K562 (cell line): ENCODE measurements around the gene PPT1. TPM values are rescaled to one million over a fixed set of nuclear protein-coding genes. Genes with fewer than 3 reads are reported as not detected.

ENCODE experiments used
- GTF2F1 ChIP-seq: IDR thresholded peaks from 2 replicates; pipeline ENCODE4 v1.6.1; 2011; ENCODE audit warnings: low read depth, low read length, improper control_type of control experiment
- KDM1A ChIP-seq, 2 experiments: fragments of 450-650 bp; IDR thresholded peaks; 2 replicates each; pipeline ENCODE4 v1.6.1; 2016; ENCODE audit warnings: mild to moderate bottlenecking in 2 of 2
- MBD1 ChIP-seq: fragments of 250-450 bp; sonication (Bioruptor Pico); IDR thresholded peaks from 2 replicates; pipeline ENCODE4 v1.8.0; 2022; ENCODE audit warnings: inconsistent platforms
- MEIS2 ChIP-seq: fragments of 450-650 bp; IDR thresholded peaks from 2 replicates; pipeline ENCODE4 v1.6.1; 2014; ENCODE audit warnings: mild to moderate bottlenecking; ENCODE audit not compliant: partially characterized antibody
- MLLT1 ChIP-seq, 2 experiments: fragments of 450-650 bp; IDR thresholded peaks; 2 replicates each; pipeline ENCODE4 v1.6.1; 2016
- NFXL1 ChIP-seq: fragments of 450-650 bp; formaldehyde crosslinking; IDR thresholded peaks from 2 replicates; pipeline ENCODE4 v1.4.0; 2021; ENCODE audit warnings: mild to moderate bottlenecking
- NONO ChIP-seq, 2 experiments: fragments of 200-400 bp in 1 of 2; fragments of 450-650 bp in 1 of 2; formaldehyde crosslinking in 1 of 2; IDR thresholded peaks; 2 replicates each; pipeline ENCODE4 v1.6.1; 2017; ENCODE audit warnings: low read depth in 2 of 2, mild to moderate bottlenecking in 2 of 2, moderate library complexity in 2 of 2, low read length in 1 of 2
- RAD51 ChIP-seq: fragments of 450-650 bp; IDR thresholded peaks from 2 replicates; pipeline ENCODE4 v1.7.1; 2016; ENCODE audit warnings: low read depth, mild to moderate bottlenecking, borderline replicate concordance
- SRSF9 ChIP-seq: fragments of 200-400 bp; formaldehyde crosslinking; IDR thresholded peaks from 2 replicates; pipeline ENCODE4 v1.6.1; 2017; ENCODE audit warnings: low read depth, low read length, borderline replicate concordance
- TBP ChIP-seq: optimal IDR thresholded peaks from 2 replicates; pipeline ENCODE3; 2011; ENCODE audit warnings: low read depth, low read length, improper control_type of control experiment
- TCF3 ChIP-seq: sonication (generic); formaldehyde crosslinking; IDR thresholded peaks from 2 replicates; pipeline ENCODE4 v1.4.0; 2020; ENCODE audit warnings: mild to moderate bottlenecking, missing genetic modification reagents
- TGIF2 ChIP-seq: sonication (generic); formaldehyde crosslinking; IDR thresholded peaks from 2 replicates; pipeline ENCODE4 v1.8.1; 2022; ENCODE audit warnings: mild to moderate bottlenecking, missing genetic modification reagents, moderate library complexity
- TRIM28 ChIP-seq: fragments of 450-650 bp; IDR thresholded peaks from 2 replicates; pipeline ENCODE4 v1.6.1; 2017
- TSHZ1 ChIP-seq: fragments of 250-450 bp; sonication (Bioruptor Pico); IDR thresholded peaks from 2 replicates; pipeline ENCODE4 v1.4.0; 2020; ENCODE audit warnings: mild to moderate bottlenecking, moderate library complexity
- YY1 ChIP-seq, 3 experiments: IDR thresholded peaks; 2 replicates each; pipeline ENCODE4 v1.6.1; 2011; ENCODE audit warnings: low read length in 2 of 3, mild to moderate bottlenecking in 2 of 3, moderate library complexity in 2 of 3, borderline replicate concordance in 1 of 3, control low read depth in 1 of 3, low read depth in 1 of 3; ENCODE audit not compliant: insufficient read depth in 3 of 3, insufficient replicate concordance in 2 of 3, control insufficient read depth in 1 of 3, insufficient read length in 1 of 3; ENCODE audit errors: extremely low read depth in 1 of 3
- ZBTB26 ChIP-seq: fragments of 450-650 bp; formaldehyde crosslinking; IDR thresholded peaks from 2 replicates; pipeline ENCODE4 v1.4.0; 2022; ENCODE audit warnings: missing genetic modification characterization
- ZKSCAN8 ChIP-seq: fragments of 200-800 bp; sonication (Bioruptor generic); IDR thresholded peaks from 2 replicates; pipeline ENCODE4 v1.6.1; 2016; ENCODE audit warnings: missing genetic modification characterization, missing compliant biosample characterization
- ZNF644 ChIP-seq: fragments of 200-800 bp; sonication (Bioruptor generic); IDR thresholded peaks from 2 replicates; pipeline ENCODE4 v1.6.1; 2016; ENCODE audit warnings: low read depth, missing genetic modification characterization, missing compliant biosample characterization
- ZZZ3 ChIP-seq: fragments of 450-650 bp; IDR thresholded peaks from 2 replicates; pipeline ENCODE4 v1.6.1; 2016; ENCODE audit warnings: antibody characterized with exemption, mild to moderate bottlenecking, moderate library complexity
- polyA plus RNA-seq, 8 experiments: library from polyadenylated mRNA; depleted of rRNA in 4 of 8; stranded (reverse) in 5 of 8; unstranded in 3 of 8; fragments of >200 nt; fragmentation: Nextera tagmentation in 2 of 8; fragmentation: Illumina TruSeq in 1 of 8; extraction: Ambion mirVana in 2 of 8; extraction: Trizol in 1 of 8; gene quantifications; 2 replicates each; pipeline versions ENCODE4 v1.2.1 to v1.2.3, GENCODE V29; 2011 to 2014; ENCODE audit warnings: inconsistent platforms in 1 of 8, missing spikeins in 1 of 8
- total RNA-seq, 7 experiments: library from RNA; depleted of rRNA in 6 of 7; stranded (reverse); fragments of >200 nt in 6 of 7; fragmentation: Illumina TruSeq in 2 of 7; extraction: Trizol in 2 of 7; gene quantifications; 2 replicates each; pipeline versions ENCODE4 v1.2.1 to v1.2.3, GENCODE V29; 2011 to 2021; ENCODE audit warnings: low replicate concordance in 1 of 7

PPT1 gene
- total and polyA plus RNA-seq, 9 of the 15 experiments (the other 6 are each of a cell fraction or from before 2014, with no cell fraction given), result 72.2 to 285 (median 143) TPM

GRCh38 chr1:40039245-40039756, 57.8 kb downstream of the PPT1 start (continued):
- TF ChIP-seq ZZZ3 (no peak), RAD51 (no peak), TSHZ1 (CRISPR knock-in tag) (peak; percentile 68; the same call in 1 of the 2 replicates), MLLT1 (IDR thresholded peaks at IDR 0.05) (no peak), MBD1 (CRISPR knock-in tag) (no peak), ZBTB26 (CRISPR knock-in tag) (peak; percentile 3; the same call in 1 of the 2 replicates), TBP (no peak), NFXL1 (CRISPR knock-in tag) (0 out of 2 replicates have a peak, but pooled peaks have one; percentile 26), GTF2F1 (no peak), TCF3 (CRISPR knock-in tag) (no peak), SRSF9 (no peak), MEIS2 (peak; percentile 87), TGIF2 (CRISPR knock-in tag) (peak; percentile 78; the same call in 1 of the 2 replicates), TRIM28 (peak; percentile 17; the same call in 1 of the 2 replicates), ZNF644 (no peak; the same call in 1 of the 2 replicates), ZKSCAN8 (CRISPR knock-in tag) (peak; percentile 80; the same call in 1 of the 2 replicates), NONO (IDR thresholded peaks at IDR 0.05; ENCODE audit: low read depth in 2 of 2, low read length in 1 of 2) (no peak), KDM1A (IDR thresholded peaks at IDR 0.05) (peak in 1 of 2 experiments; percentile 77; a peak in 2 of 4 replicates), YY1 (IDR thresholded peaks at IDR 0.05; ENCODE audit: borderline replicate concordance in 1 of 3, control insufficient read depth in 1 of 3, extremely low read depth in 1 of 3, insufficient read depth in 3 of 3, insufficient read length in 1 of 3, insufficient replicate concordance in 2 of 3, low read depth in 1 of 3, low read length in 2 of 3) (no peak)
